ENCODE results near the gene WDSUB1. TPM values are rescaled to one million over a fixed set of nuclear protein-coding genes. Genes with fewer than 3 reads are reported as not detected.

The WDSUB1 gene
- total RNA-seq (1 to 10 TPM; 4.4 to 7.7 (median 5.5) TPM), total RNA-seq (1.5 to 13.8 (median 5.8) reads per million in 29 experiments)
- 6.6 TPM for total RNA-seq (2013)

GRCh38 chr2:159285929-159286708, at the start of gene WDSUB1:
Gene WDSUB1 (minus strand): TSS chr2:159286703. CDS start chr2:159283069, 3,634 bp downstream.
- no peaks in the 10 kb centered on the region for H3K9me3 ChIP-seq
- H3K4me1 ChIP-seq (ENCODE audit: control insufficient read depth in 1 of 2, extremely low read depth in 1 of 2, insufficient read depth in 2 of 2, low read length in 2 of 2) = peaks cover 7 to 22% of the 10 kb centered on the region in 2 experiments
- peak within 1 kb of the TSS; percentile 69 for H3K27ac ChIP-seq (ENCODE audit: low read length)
- H3K27ac Mint-ChIP-seq = peak within 1 kb of the TSS; percentile 76 to 89
- H3K4me3 ChIP-seq (ENCODE audit: control insufficient read depth in 1 of 2, extremely low read depth in 1 of 2, low read length in 1 of 2) = peak within 1 kb of the TSS; percentile 60 to 68
- 7% methylated on average over 58 of the region's 64 CpGs for WGBS (ENCODE audit: insufficient coverage)
- peak in 2 of 4 experiments; percentile 4 to 52 for ATAC-seq (replicated peaks in 1 of 4)
- no peaks in the 10 kb centered on the region for H3K36me3 ChIP-seq (ENCODE audit: control insufficient read depth in 2 of 2, extremely low read depth in 1 of 2, insufficient read depth in 1 of 2, low read length in 1 of 2)
- H3K4me1 Mint-ChIP-seq = peaks cover 23 to 33% (median 25%) of the 10 kb centered on the region in 3 donors
- peak in 15 of 35 experiments; percentile 2 to 43 (median 11) for DNase-seq
- no peaks in the 10 kb centered on the region for H3K27me3 Mint-ChIP-seq
- peaks cover 6% of the 10 kb centered on the region for H3K36me3 Mint-ChIP-seq
- CTCF ChIA-PET = no interaction called here
- POLR2A ChIA-PET = interaction anchor here in 1 of 2 donors (0.5 kb wide), 1 partner anchor 467 kb away, joined by 3 read pairs; no protein-coding TSS in a partner anchor
- no peaks in the 10 kb centered on the region for H3K9me3 Mint-ChIP-seq
- H3K4me3 Mint-ChIP-seq = peak within 1 kb of the TSS; percentile 77 to 91 (median 86)
- H3K27me3 ChIP-seq (replicated peaks in 1 of 2; ENCODE audit: control insufficient read depth in 2 of 2, extremely low read depth in 1 of 2, insufficient read depth in 2 of 2, low read length in 1 of 2) = no peaks in the 10 kb centered on the region

GRCh38 chr2:159326569-159327255, 40.2 kb upstream of the WDSUB1 start:
- peaks cover 0 to 10% of the 10 kb centered on the region in 2 donors for H3K36me3 ChIP-seq (ENCODE audit: control insufficient read depth in 2 of 2, extremely low read depth in 1 of 2, insufficient read depth in 1 of 2, low read length in 1 of 2)
- no peaks in the 10 kb centered on the region for H3K27me3 ChIP-seq (replicated peaks in 1 of 2; ENCODE audit: control insufficient read depth in 2 of 2, extremely low read depth in 1 of 2, insufficient read depth in 2 of 2, low read length in 1 of 2)
- no peaks in the 10 kb centered on the region for H3K9me3 Mint-ChIP-seq
- WGBS (ENCODE audit: insufficient coverage) = no CpG with 5 or more reads among the region's 5 CpGs
- no peak for DNase-seq
- ChIA-PET CTCF (no interaction called here), POLR2A (no interaction called here)
- ATAC-seq (replicated peaks in 1 of 4) = no peak
- no peaks in the 10 kb centered on the region for H3K9me3 ChIP-seq
- no peak overlapping the region for H3K4me3 ChIP-seq (ENCODE audit: control insufficient read depth in 1 of 2, extremely low read depth in 1 of 2, low read length in 1 of 2)
- H3K27ac Mint-ChIP-seq = no peak overlapping the region
- H3K36me3 Mint-ChIP-seq = peaks cover 49% of the 10 kb centered on the region
- no peak overlapping the region for H3K27ac ChIP-seq (ENCODE audit: low read length)
- no peak overlapping the region for H3K4me3 Mint-ChIP-seq
- H3K4me1 Mint-ChIP-seq = no peaks in the 10 kb centered on the region
- no peaks in the 10 kb centered on the region for H3K4me1 ChIP-seq (ENCODE audit: control insufficient read depth in 1 of 2, extremely low read depth in 1 of 2, insufficient read depth in 2 of 2, low read length in 2 of 2)
- H3K27me3 Mint-ChIP-seq = no peaks in the 10 kb centered on the region

- H3K36me3 Mint-ChIP-seq = peaks cover 39% of the 10 kb centered on the region
- ATAC-seq (replicated peaks in 1 of 4) = no peak
These were observed 35.9 kb upstream of the WDSUB1 start for GRCh38 chr2:159322419-159322818.

GRCh38 chr2:159317392-159318088, 31.0 kb upstream of the WDSUB1 start:
- H3K27me3 Mint-ChIP-seq = no peaks in the 10 kb centered on the region
- ChIA-PET CTCF (no interaction called here), POLR2A (no interaction called here)
- H3K36me3 Mint-ChIP-seq = peaks cover 39% of the 10 kb centered on the region
- Histone ChIP-seq H3K27ac (ENCODE audit: low read length) (no peak overlapping the region), H3K9me3 (no peaks in the 10 kb centered on the region), H3K4me1 (ENCODE audit: control insufficient read depth in 1 of 2, extremely low read depth in 1 of 2, insufficient read depth in 2 of 2, low read length in 2 of 2) (no peaks in the 10 kb centered on the region), H3K27me3 (replicated peaks in 1 of 2; ENCODE audit: control insufficient read depth in 2 of 2, extremely low read depth in 1 of 2, insufficient read depth in 2 of 2, low read length in 1 of 2) (no peaks in the 10 kb centered on the region), H3K4me3 (ENCODE audit: control insufficient read depth in 1 of 2, extremely low read depth in 1 of 2, low read length in 1 of 2) (no peak overlapping the region), H3K36me3 (ENCODE audit: control insufficient read depth in 2 of 2, extremely low read depth in 1 of 2, insufficient read depth in 1 of 2, low read length in 1 of 2) (peaks cover 0 to 7% of the 10 kb centered on the region in 2 donors)
- no peak overlapping the region for H3K27ac Mint-ChIP-seq
- WGBS (ENCODE audit: insufficient coverage) = no CpG with 5 or more reads among the region's 3 CpGs
- no peak for ATAC-seq (replicated peaks in 1 of 4)
- DNase-seq = no peak
- peaks cover 2 to 4% (median 3%) of the 10 kb centered on the region in 3 donors for H3K9me3 Mint-ChIP-seq
- no peaks in the 10 kb centered on the region for H3K4me1 Mint-ChIP-seq
- H3K4me3 Mint-ChIP-seq = no peak overlapping the region

More at GRCh38 chr2:159322419-159322818, 35.9 kb upstream of the WDSUB1 start:
- Mint-ChIP-seq H3K4me1 (no peaks in the 10 kb centered on the region), H3K27ac (no peak overlapping the region), H3K4me3 (no peak overlapping the region), H3K9me3 (no peaks in the 10 kb centered on the region), H3K27me3 (no peaks in the 10 kb centered on the region)
- DNase-seq = no peak
- peaks cover 0 to 11% of the 10 kb centered on the region in 2 donors for H3K36me3 ChIP-seq (ENCODE audit: control insufficient read depth in 2 of 2, extremely low read depth in 1 of 2, insufficient read depth in 1 of 2, low read length in 1 of 2)
- POLR2A ChIA-PET = no interaction called here
- H3K9me3 ChIP-seq = no peaks in the 10 kb centered on the region
- H3K27me3 ChIP-seq (replicated peaks in 1 of 2; ENCODE audit: control insufficient read depth in 2 of 2, extremely low read depth in 1 of 2, insufficient read depth in 2 of 2, low read length in 1 of 2) = no peaks in the 10 kb centered on the region
- H3K27ac ChIP-seq (ENCODE audit: low read length) = no peak overlapping the region
- H3K4me1 ChIP-seq (ENCODE audit: control insufficient read depth in 1 of 2, extremely low read depth in 1 of 2, insufficient read depth in 2 of 2, low read length in 2 of 2) = no peaks in the 10 kb centered on the region
- no peak overlapping the region for H3K4me3 ChIP-seq (ENCODE audit: control insufficient read depth in 1 of 2, extremely low read depth in 1 of 2, low read length in 1 of 2)
- CTCF ChIA-PET = no interaction called here

- Mint-ChIP-seq H3K36me3 (no peaks in the 10 kb centered on the region), H3K4me3 (no peak overlapping the region), H3K4me1 (no peaks in the 10 kb centered on the region), H3K27me3 (peaks cover 3 to 9% of the 10 kb centered on the region in 2 donors), H3K9me3 (peaks cover 5 to 10% (median 9%) of the 10 kb centered on the region in 3 donors), H3K27ac (no peak overlapping the region)
- Histone ChIP-seq H3K4me1 (ENCODE audit: control insufficient read depth in 1 of 2, extremely low read depth in 1 of 2, insufficient read depth in 2 of 2, low read length in 2 of 2) (no peaks in the 10 kb centered on the region), H3K4me3 (ENCODE audit: control insufficient read depth in 1 of 2, extremely low read depth in 1 of 2, low read length in 1 of 2) (no peak overlapping the region), H3K36me3 (ENCODE audit: control insufficient read depth in 2 of 2, extremely low read depth in 1 of 2, insufficient read depth in 1 of 2, low read length in 1 of 2) (no peaks in the 10 kb centered on the region), H3K27me3 (replicated peaks in 1 of 2; ENCODE audit: control insufficient read depth in 2 of 2, extremely low read depth in 1 of 2, insufficient read depth in 2 of 2, low read length in 1 of 2) (no peaks in the 10 kb centered on the region), H3K27ac (ENCODE audit: low read length) (no peak overlapping the region), H3K9me3 (no peaks in the 10 kb centered on the region)
- CTCF ChIA-PET = no interaction called here
- POLR2A ChIA-PET = no interaction called here
- DNase-seq (no peak), ATAC-seq (replicated peaks in 1 of 4) (no peak)
These were observed 21.4 kb upstream of the WDSUB1 start for GRCh38 chr2:159307942-159308341.

- CTCF ChIA-PET = interaction anchor here in 1 of 2 donors (0.7 kb wide), 1 partner anchor 72 kb away, joined by 3 read pairs; no protein-coding TSS in a partner anchor
These were observed 14.1 kb upstream of the WDSUB1 start for GRCh38 chr2:159300586-159300985.

More at GRCh38 chr2:159300586-159300985, 14.1 kb upstream of the WDSUB1 start:
- ATAC-seq (replicated peaks in 1 of 4) = no peak
- no peak overlapping the region for H3K27ac ChIP-seq (ENCODE audit: low read length)
- POLR2A ChIA-PET = no interaction called here
- no peaks in the 10 kb centered on the region for H3K36me3 Mint-ChIP-seq
- no peak overlapping the region for H3K27ac Mint-ChIP-seq
- DNase-seq = no peak
- H3K4me3 Mint-ChIP-seq = no peak overlapping the region
- no peaks in the 10 kb centered on the region for H3K4me1 Mint-ChIP-seq
- H3K4me3 ChIP-seq (ENCODE audit: control insufficient read depth in 1 of 2, extremely low read depth in 1 of 2, low read length in 1 of 2) = no peak overlapping the region
- no peaks in the 10 kb centered on the region for H3K4me1 ChIP-seq (ENCODE audit: control insufficient read depth in 1 of 2, extremely low read depth in 1 of 2, insufficient read depth in 2 of 2, low read length in 2 of 2)
- WGBS (ENCODE audit: insufficient coverage) = no CpG with 5 or more reads among the region's 3 CpGs
- H3K27me3 ChIP-seq (replicated peaks in 1 of 2; ENCODE audit: control insufficient read depth in 2 of 2, extremely low read depth in 1 of 2, insufficient read depth in 2 of 2, low read length in 1 of 2) = peaks cover 0 to 3% of the 10 kb centered on the region in 2 experiments
- peaks cover 5 to 13% (median 9%) of the 10 kb centered on the region in 3 donors for H3K9me3 Mint-ChIP-seq
- H3K9me3 ChIP-seq = no peaks in the 10 kb centered on the region
- peaks cover 5 to 11% of the 10 kb centered on the region in 2 donors for H3K27me3 Mint-ChIP-seq
- no peaks in the 10 kb centered on the region for H3K36me3 ChIP-seq (ENCODE audit: control insufficient read depth in 2 of 2, extremely low read depth in 1 of 2, insufficient read depth in 1 of 2, low read length in 1 of 2)
